ENCODE data around the gene RBM47. TPM values are rescaled to one million over a fixed set of nuclear protein-coding genes. Genes with fewer than 3 reads are reported as not detected.

RBM47 gene
- total RNA-seq, 2 experiments from 2014 or later = 0.27 to 0.92 TPM

GRCh38 chr4:40375095-40375494, 254.6 kb downstream of the RBM47 start:
- H3K27me3 ChIP-seq (ENCODE audit: control insufficient read depth in 1 of 2, insufficient read depth in 2 of 2, low read length in 2 of 2) = no peaks in the 10 kb centered on the region
- H3K4me1 ChIP-seq (ENCODE audit: insufficient read depth, low read length) = no peaks in the 10 kb centered on the region
- H3K4me3 ChIP-seq (ENCODE audit: low read length) = no peak overlapping the region
- ChIA-PET CTCF (no interaction called here), POLR2A (no interaction called here)
- no peaks in the 10 kb centered on the region for H3K36me3 ChIP-seq (ENCODE audit: insufficient read depth, low read length)
- intact Hi-C loops (cut with DNase I, micrococcal nuclease) = no loop called here
- Mint-ChIP-seq H3K36me3 (ENCODE audit: low read depth) (no peaks in the 10 kb centered on the region), H3K27me3 (no peaks in the 10 kb centered on the region), H3K4me3 (no peak overlapping the region), H3K27ac (no peak overlapping the region), H3K9me3 (no peaks in the 10 kb centered on the region), H3K4me1 (ENCODE audit: low read depth) (no peaks in the 10 kb centered on the region)
- no peaks in the 10 kb centered on the region for H3K9me3 ChIP-seq (ENCODE audit: control insufficient read depth in 1 of 2, insufficient read depth in 1 of 2, low read length in 2 of 2)
- ATAC-seq (ENCODE audit: poor library complexity) = no peak
- TF ChIP-seq, protein P1, sequence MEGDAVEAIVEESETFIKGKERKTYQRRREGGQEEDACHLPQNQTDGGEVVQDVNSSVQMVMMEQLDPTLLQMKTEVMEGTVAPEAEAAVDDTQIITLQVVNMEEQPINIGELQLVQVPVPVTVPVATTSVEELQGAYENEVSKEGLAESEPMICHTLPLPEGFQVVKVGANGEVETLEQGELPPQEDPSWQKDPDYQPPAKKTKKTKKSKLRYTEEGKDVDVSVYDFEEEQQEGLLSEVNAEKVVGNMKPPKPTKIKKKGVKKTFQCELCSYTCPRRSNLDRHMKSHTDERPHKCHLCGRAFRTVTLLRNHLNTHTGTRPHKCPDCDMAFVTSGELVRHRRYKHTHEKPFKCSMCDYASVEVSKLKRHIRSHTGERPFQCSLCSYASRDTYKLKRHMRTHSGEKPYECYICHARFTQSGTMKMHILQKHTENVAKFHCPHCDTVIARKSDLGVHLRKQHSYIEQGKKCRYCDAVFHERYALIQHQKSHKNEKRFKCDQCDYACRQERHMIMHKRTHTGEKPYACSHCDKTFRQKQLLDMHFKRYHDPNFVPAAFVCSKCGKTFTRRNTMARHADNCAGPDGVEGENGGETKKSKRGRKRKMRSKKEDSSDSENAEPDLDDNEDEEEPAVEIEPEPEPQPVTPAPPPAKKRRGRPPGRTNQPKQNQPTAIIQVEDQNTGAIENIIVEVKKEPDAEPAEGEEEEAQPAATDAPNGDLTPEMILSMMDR (IDR thresholded peaks at IDR 0.05) = no peak
- DNase-seq = no peak
- no peak overlapping the region for H3K27ac ChIP-seq (ENCODE audit: low read depth in 1 of 2, low read length in 2 of 2)

- Mint-ChIP-seq H3K27me3 (no peaks in the 10 kb centered on the region), H3K36me3 (ENCODE audit: low read depth) (no peaks in the 10 kb centered on the region), H3K4me1 (ENCODE audit: low read depth) (no peaks in the 10 kb centered on the region), H3K27ac (no peak overlapping the region), H3K9me3 (no peaks in the 10 kb centered on the region), H3K4me3 (no peak overlapping the region)
- H3K36me3 ChIP-seq (ENCODE audit: insufficient read depth, low read length) = no peaks in the 10 kb centered on the region
- no peak overlapping the region for H3K27ac ChIP-seq (ENCODE audit: low read depth in 1 of 2, low read length in 2 of 2)
- TF ChIP-seq, protein P1 (IDR thresholded peaks at IDR 0.05) = no peak
- no peak for ATAC-seq (ENCODE audit: poor library complexity)
- ChIA-PET POLR2A (no interaction called here), CTCF (no interaction called here)
- no peak for DNase-seq
- H3K9me3 ChIP-seq (ENCODE audit: control insufficient read depth in 1 of 2, insufficient read depth in 1 of 2, low read length in 2 of 2) = no peaks in the 10 kb centered on the region
- intact Hi-C loops (cut with DNase I, micrococcal nuclease) = no loop called here
- no peaks in the 10 kb centered on the region for H3K4me1 ChIP-seq (ENCODE audit: insufficient read depth, low read length)
- no peak overlapping the region for H3K4me3 ChIP-seq (ENCODE audit: low read length)
- H3K27me3 ChIP-seq (ENCODE audit: control insufficient read depth in 1 of 2, insufficient read depth in 2 of 2, low read length in 2 of 2) = no peaks in the 10 kb centered on the region
These were observed 256.0 kb downstream of the RBM47 start for GRCh38 chr4:40373636-40374035.

Small RNA genes within 50 kb of the gene (microRNA-seq; reads per million reads assigned to microRNA genes)
- not detected for gene MIR4802 (ENCODE audit: borderline microRNAs expressed, borderline replicate concordance)

Other genes starting within 250 kb of the RBM47 start
- gene NSUN7, start 120.1 kb upstream of the RBM47 start, total RNA-seq = under 1 TPM; 0.14 to 0.39 TPM

All from CD4-positive, alpha-beta T cell (primary cell).